SK-N-SH treated with all-trans-retinoic acid at 6 μM for 48 hours (cell line): ENCODE data around the gene CAVIN2.

Experiments used
- ATAC-seq: fragments of 200-7000 bp; cut with Tn5 transposase; 3 replicates; pipeline ENCODE4 v1.9.1; 2020; ENCODE audit warnings: mild to moderate bottlenecking, moderate library complexity
- ARNTL ChIP-seq: fragments of 450-650 bp; formaldehyde crosslinking; IDR thresholded peaks from 2 replicates; pipeline ENCODE4 v1.5.0; 2020; ENCODE audit warnings: low read depth, mild to moderate bottlenecking, moderate library complexity, borderline replicate concordance
- BACH2 ChIP-seq: fragments of 250-450 bp; sonication (Bioruptor Pico); IDR thresholded peaks from 2 replicates; pipeline ENCODE4 v1.9.0; 2021; ENCODE audit warnings: mild to moderate bottlenecking, borderline replicate concordance
- CREB5 ChIP-seq: fragments of 250-450 bp; sonication (Bioruptor Pico); IDR thresholded peaks from 2 replicates; pipeline ENCODE4 v1.5.1; 2020; ENCODE audit warnings: low read depth, mild to moderate bottlenecking, moderate library complexity
- CSDC2 ChIP-seq: fragments of 250-450 bp; sonication (Bioruptor Pico); IDR thresholded peaks from 2 replicates; pipeline ENCODE4 v1.5.0; 2020; ENCODE audit warnings: mild to moderate bottlenecking, moderate library complexity
- CSRNP3 ChIP-seq: fragments of 250-450 bp; sonication (Bioruptor Pico); IDR thresholded peaks from 2 replicates; pipeline ENCODE4 v1.5.1; 2021; ENCODE audit warnings: mild to moderate bottlenecking, moderate library complexity
- ESRRG ChIP-seq: fragments of 250-450 bp; sonication (Bioruptor Pico); IDR thresholded peaks from 2 replicates; pipeline ENCODE4 v1.6.1; 2021; ENCODE audit warnings: mild to moderate bottlenecking
- GLIS3 ChIP-seq: fragments of 250-450 bp; sonication (Bioruptor Pico); IDR thresholded peaks from 2 replicates; pipeline ENCODE4 v1.5.0; 2020; ENCODE audit warnings: mild to moderate bottlenecking, moderate library complexity
- ISL1 ChIP-seq: fragments of 250-450 bp; sonication (Bioruptor Pico); IDR thresholded peaks from 2 replicates; pipeline ENCODE4 v2.1.2; 2022; ENCODE audit warnings: mild to moderate bottlenecking, moderate library complexity
- OSR1 ChIP-seq: fragments of 250-450 bp; sonication (Bioruptor Pico); IDR thresholded peaks from 2 replicates; pipeline ENCODE4 v1.8.0; 2022; ENCODE audit warnings: moderate library complexity, mild to moderate bottlenecking, inconsistent platforms
- PATZ1 ChIP-seq: fragments of 250-450 bp; sonication (Bioruptor Pico); IDR thresholded peaks from 2 replicates; pipeline ENCODE4 v1.8.0; 2020; ENCODE audit warnings: mild to moderate bottlenecking, moderate library complexity, borderline replicate concordance
- POU6F1 ChIP-seq: fragments of 250-450 bp; sonication (Bioruptor Pico); IDR thresholded peaks from 2 replicates; pipeline ENCODE4 v1.8.0; 2021; ENCODE audit warnings: low read depth, mild to moderate bottlenecking, moderate library complexity, borderline replicate concordance
- PPARA ChIP-seq: fragments of 250-450 bp; sonication (Bioruptor Pico); IDR thresholded peaks from 2 replicates; pipeline ENCODE4 v1.5.0; 2020; ENCODE audit warnings: mild to moderate bottlenecking, borderline replicate concordance
- RARB ChIP-seq: fragments of 250-450 bp; sonication (Bioruptor Pico); IDR thresholded peaks from 2 replicates; pipeline ENCODE4 v1.8.0; 2021; ENCODE audit warnings: mild to moderate bottlenecking, moderate library complexity
- SNAI2 ChIP-seq: fragments of 250-450 bp; sonication (Bioruptor Pico); IDR thresholded peaks from 2 replicates; pipeline ENCODE4 v1.5.0; 2020; ENCODE audit warnings: mild to moderate bottlenecking, moderate library complexity
- TCF4 ChIP-seq: fragments of 250-450 bp; sonication (Bioruptor Pico); IDR thresholded peaks from 2 replicates; pipeline ENCODE4 v1.8.0; 2021; ENCODE audit warnings: mild to moderate bottlenecking, moderate library complexity, borderline replicate concordance
- TOX ChIP-seq: fragments of 250-450 bp; sonication (Bioruptor Pico); IDR thresholded peaks from 2 replicates; pipeline ENCODE4 v1.8.0; 2021; ENCODE audit warnings: mild to moderate bottlenecking, moderate library complexity, borderline replicate concordance
- TSHZ2 ChIP-seq: fragments of 250-450 bp; sonication (Bioruptor Pico); IDR thresholded peaks from 2 replicates; pipeline ENCODE4 v1.5.0; 2020; ENCODE audit warnings: mild to moderate bottlenecking, moderate library complexity
- ZC3H10 ChIP-seq: fragments of 250-450 bp; sonication (Bioruptor Pico); IDR thresholded peaks from 2 replicates; pipeline ENCODE4 v1.5.1; 2021; ENCODE audit warnings: mild to moderate bottlenecking, moderate library complexity
- ZFP3 ChIP-seq: fragments of 250-450 bp; sonication (Bioruptor Pico); IDR thresholded peaks from 2 replicates; pipeline ENCODE4 v1.5.0; 2020; ENCODE audit warnings: mild to moderate bottlenecking, moderate library complexity
- ZFP30 ChIP-seq: fragments of 450-650 bp; formaldehyde crosslinking; IDR thresholded peaks from 2 replicates; pipeline ENCODE4 v1.5.0; 2022; ENCODE audit warnings: mild to moderate bottlenecking, moderate library complexity
- ZNF565 ChIP-seq: fragments of 450-650 bp; formaldehyde crosslinking; conservative IDR thresholded peaks from 2 replicates; pipeline ENCODE4 v1.5.0; 2020; ENCODE audit warnings: low read depth, mild to moderate bottlenecking, moderate library complexity
- ZNF70 ChIP-seq: fragments of 450-650 bp; formaldehyde crosslinking; IDR thresholded peaks from 2 replicates; pipeline ENCODE4 v1.5.0; 2020; ENCODE audit warnings: mild to moderate bottlenecking, moderate library complexity
- ZNF8 ChIP-seq: fragments of 450-650 bp; formaldehyde crosslinking; IDR thresholded peaks from 2 replicates; pipeline ENCODE4 v1.5.0; 2020; ENCODE audit warnings: mild to moderate bottlenecking, moderate library complexity

The CAVIN2 gene

GRCh38 chr2:191854382-191855372 lies 7.8 kb upstream of the CAVIN2 start (continued):
- no peak for TF ChIP-seq TSHZ2 (CRISPR knock-in tag)
- no peak for TF ChIP-seq GLIS3 (CRISPR knock-in tag)
- no peak for TF ChIP-seq ZNF8 (CRISPR knock-in tag)
- no peak for TF ChIP-seq ARNTL (CRISPR knock-in tag)

- no peak for ATAC-seq
- TF ChIP-seq ESRRG (CRISPR knock-in tag), result no peak
- no peak for TF ChIP-seq CSRNP3 (CRISPR knock-in tag)
- TF ChIP-seq BACH2 (CRISPR knock-in tag), result no peak
- no peak for TF ChIP-seq ZC3H10 (CRISPR knock-in tag)
- no peak for TF ChIP-seq OSR1
- TF ChIP-seq ZFP3, result no peak
Observed at GRCh38 chr2:191853843-191854242, 7.0 kb upstream of the CAVIN2 start.

GRCh38 chr2:191851158-191851557 lies 4.3 kb upstream of the CAVIN2 start:
- ATAC-seq, result no peak
- TF ChIP-seq ESRRG (CRISPR knock-in tag) (no peak), ARNTL (CRISPR knock-in tag) (no peak), CREB5 (CRISPR knock-in tag) (no peak), RARB (no peak), ZNF8 (CRISPR knock-in tag) (no peak), SNAI2 (CRISPR knock-in tag) (no peak), TOX (CRISPR knock-in tag) (no peak), ISL1 (CRISPR knock-in tag) (no peak), GLIS3 (CRISPR knock-in tag) (no peak), ZNF565 (CRISPR knock-in tag) (no peak), CSDC2 (CRISPR knock-in tag) (no peak), ZC3H10 (CRISPR knock-in tag) (no peak), POU6F1 (CRISPR knock-in tag) (no peak), PPARA (no peak), OSR1 (no peak), CSRNP3 (CRISPR knock-in tag) (no peak), TCF4 (CRISPR knock-in tag) (no peak), ZFP30 (no peak), PATZ1 (CRISPR knock-in tag) (no peak), ZNF70 (no peak)
- TF ChIP-seq, all 23 proteins: peak for 0
